NCI-H2171 treated with DMSO at 0.1 percent for 48 hours (cell line): ENCODE results near the gene KRTAP5-8.
A peak's percentile ranks its signal among the peaks of the same experiment; 100 is the strongest.
"Not testable (repeated sequence)": the region's sequence is repeated elsewhere in the genome, so short reads cannot be mapped to it uniquely, and the experiment has no call there.

Experiments used
- DNase-seq: peaks from one replicate; lab custom pipeline; 2025; lab: John Stamatoyannopoulos, UW

Gene KRTAP5-8

GRCh38 chr11:71574418-71574817, 36.6 kb downstream of the KRTAP5-8 start:
- no peak for DNase-seq

- DNase-seq, result no peak
These were observed 38.0 kb downstream of the KRTAP5-8 start for GRCh38 chr11:71575723-71576424.

- DNase-seq, result not testable (repeated sequence)
These were observed 39.1 kb downstream of the KRTAP5-8 start for GRCh38 chr11:71576688-71577465.

- no peak for DNase-seq
These were observed 39.7 kb downstream of the KRTAP5-8 start for GRCh38 chr11:71577469-71578004.

GRCh38 chr11:71579513-71579912, 41.7 kb downstream of the KRTAP5-8 start:
- DNase-seq, result not testable (repeated sequence)

GRCh38 chr11:71580057-71581003, 42.5 kb downstream of the KRTAP5-8 start:
- peak; percentile 88 for DNase-seq

GRCh38 chr11:71581826-71582225, 44.0 kb downstream of the KRTAP5-8 start:
- no peak for DNase-seq

GRCh38 chr11:71582309-71582895, 44.6 kb downstream of the KRTAP5-8 start, which contains the start of gene KRTAP5-11:
KRTAP5-11 (minus strand) TSS chr11:71582875; CDS start chr11:71582837, 38 bp downstream.
- no peak for DNase-seq

GRCh38 chr11:71582969-71583368, 45.1 kb downstream of the KRTAP5-8 start:
- not testable (repeated sequence) for DNase-seq

GRCh38 chr11:71585673-71586072, 47.8 kb downstream of the KRTAP5-8 start:
- not testable (repeated sequence) for DNase-seq

GRCh38 chr11:71588314-71588713, 50.5 kb downstream of the KRTAP5-8 start:
- DNase-seq, result not testable (repeated sequence)
